Neural progenitor cell (in vitro differentiated cells): ENCODE measurements around the gene NRF1.

Source experiments
- EZH2 ChIP-seq: fragments of 200-600 bp; sonication (generic); IDR thresholded peaks from 2 replicates; pipeline ENCODE4 v1.6.1; 2017; ENCODE audit warnings: antibody characterized with exemption, mild to moderate bottlenecking, moderate library complexity
- EZH2phosphoT487 ChIP-seq: fragments of 200-600 bp; sonication (generic); IDR thresholded peaks from 2 replicates; pipeline ENCODE4 v1.6.1; 2017; ENCODE audit warnings: antibody characterized with exemption
- TF ChIP-seq, protein P1 (sequence below): fragments of 200-600 bp; sonication (generic); IDR thresholded peaks from 2 replicates; pipeline ENCODE4 v1.5.1; 2017; ENCODE audit warnings: antibody characterized with exemption, mild to moderate bottlenecking

GRCh38 chr7:129661645-129662182 is 50.2 kb downstream of the NRF1 start:
- TF ChIP-seq, protein P1, sequence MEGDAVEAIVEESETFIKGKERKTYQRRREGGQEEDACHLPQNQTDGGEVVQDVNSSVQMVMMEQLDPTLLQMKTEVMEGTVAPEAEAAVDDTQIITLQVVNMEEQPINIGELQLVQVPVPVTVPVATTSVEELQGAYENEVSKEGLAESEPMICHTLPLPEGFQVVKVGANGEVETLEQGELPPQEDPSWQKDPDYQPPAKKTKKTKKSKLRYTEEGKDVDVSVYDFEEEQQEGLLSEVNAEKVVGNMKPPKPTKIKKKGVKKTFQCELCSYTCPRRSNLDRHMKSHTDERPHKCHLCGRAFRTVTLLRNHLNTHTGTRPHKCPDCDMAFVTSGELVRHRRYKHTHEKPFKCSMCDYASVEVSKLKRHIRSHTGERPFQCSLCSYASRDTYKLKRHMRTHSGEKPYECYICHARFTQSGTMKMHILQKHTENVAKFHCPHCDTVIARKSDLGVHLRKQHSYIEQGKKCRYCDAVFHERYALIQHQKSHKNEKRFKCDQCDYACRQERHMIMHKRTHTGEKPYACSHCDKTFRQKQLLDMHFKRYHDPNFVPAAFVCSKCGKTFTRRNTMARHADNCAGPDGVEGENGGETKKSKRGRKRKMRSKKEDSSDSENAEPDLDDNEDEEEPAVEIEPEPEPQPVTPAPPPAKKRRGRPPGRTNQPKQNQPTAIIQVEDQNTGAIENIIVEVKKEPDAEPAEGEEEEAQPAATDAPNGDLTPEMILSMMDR, result no peak
- TF ChIP-seq EZH2phosphoT487 (no peak), EZH2 (no peak)
